H1 (cell line): ENCODE results near the gene MAML3. TPM values are rescaled to one million over a fixed set of nuclear protein-coding genes. Genes with fewer than 3 reads are reported as not detected.

ENCODE experiments used
- CTCF ChIA-PET: fragments of 300-600 bp; sonication (Branson Sonifier 250); formaldehyde crosslinking; loops from one replicate; lab custom pipeline; 2021; ENCODE audit not compliant: partially characterized antibody; lab: Charles Lee
- POLR2A ChIA-PET: fragments of 300-600 bp; sonication (Branson Sonifier 250); formaldehyde crosslinking; loops from one replicate; lab custom pipeline; 2021; ENCODE audit warnings: inconsistent platforms; ENCODE audit not compliant: partially characterized antibody; lab: Charles Lee
- DNase-seq, 2 experiments: peaks; one replicate each; pipeline versions ENCODE4 v3.0.0 to v3.0.0-alpha.2; 2010 to 2022; ENCODE audit warnings: low spot score in 2 of 2, low read depth in 1 of 2, mixed read lengths in 1 of 2
- FAIRE-seq: peaks from 2 replicates; lab custom pipeline; 2011; peaks lifted over from hg19 to GRCh38; lab: Jason Lieb, UNC
- H2AFZ ChIP-seq: 2 replicates; pipeline ENCODE4 v1.8.1; 2012; ENCODE audit warnings: low read length, inconsistent platforms
- H2AK5ac ChIP-seq: 2 replicates; pipeline ENCODE4 v1.6.1; 2013; ENCODE audit warnings: low read depth, low read length
- H2BK120ac ChIP-seq: replicated peaks from 2 replicates; pipeline ENCODE3; 2013; ENCODE audit warnings: low read depth, low read length, inconsistent platforms
- H2BK12ac ChIP-seq: 2 replicates; pipeline ENCODE4 v1.6.1; 2013; ENCODE audit warnings: low read depth, low read length
- H2BK15ac ChIP-seq: 2 replicates; pipeline ENCODE4 v1.6.1; 2013; ENCODE audit warnings: low read length
- H2BK20ac ChIP-seq: 2 replicates; pipeline ENCODE4 v1.6.1; 2013; ENCODE audit warnings: low read length
- H2BK5ac ChIP-seq: 2 replicates; pipeline ENCODE4 v1.6.1; 2013; ENCODE audit warnings: low read depth, low read length
- H3K14ac ChIP-seq: 2 replicates; pipeline ENCODE4 v1.6.1; 2013; ENCODE audit warnings: inconsistent platforms; ENCODE audit not compliant: insufficient read length
- H3K18ac ChIP-seq: 2 replicates; pipeline ENCODE4 v1.6.1; 2013; ENCODE audit warnings: low read length; ENCODE audit errors: extremely low read depth
- H3K23ac ChIP-seq: 2 replicates; pipeline ENCODE4 v1.6.1; 2013; ENCODE audit warnings: inconsistent platforms; ENCODE audit not compliant: insufficient read length
- H3K23me2 ChIP-seq: 2 replicates; pipeline ENCODE4 v1.6.1; 2013; ENCODE audit warnings: low read depth, low read length
- H3K27ac ChIP-seq: 2 replicates; pipeline ENCODE4 v1.6.1; 2011; ENCODE audit warnings: low read depth, low read length, inconsistent platforms
- H3K27me3 ChIP-seq, 4 experiments: replicated peaks in 1 of 4; 1 replicate in 1 of 4; 2 replicates in 3 of 4; pipeline versions ENCODE4 v1.6.1 to v1.8.1; 2011 to 2013; ENCODE audit warnings: low read length in 3 of 4, mild to moderate bottlenecking in 3 of 4, inconsistent platforms in 2 of 4, mixed read lengths in 2 of 4, moderate library complexity in 1 of 4; ENCODE audit not compliant: control insufficient read depth in 3 of 4, insufficient read depth in 3 of 4; ENCODE audit errors: extremely low read depth in 1 of 4
- H3K36me3 ChIP-seq, 4 experiments: 2 replicates each; pipeline versions ENCODE4 v1.6.1 to v1.8.1; 2011 to 2013; ENCODE audit warnings: mild to moderate bottlenecking in 4 of 4, low read length in 3 of 4, moderate library complexity in 2 of 4, control low read depth in 1 of 4, inconsistent platforms in 1 of 4; ENCODE audit not compliant: insufficient read depth in 4 of 4, control insufficient read depth in 2 of 4
- H3K4ac ChIP-seq: replicated peaks from 2 replicates; pipeline ENCODE3; 2013; ENCODE audit warnings: low read length, low read depth, mixed read lengths, inconsistent platforms; ENCODE audit not compliant: insufficient read length
- H3K4me1 ChIP-seq, 4 experiments: replicated peaks in 1 of 4; 1 replicate in 1 of 4; 2 replicates in 3 of 4; pipeline versions ENCODE4 v1.6.1 to v1.8.1; 2011 to 2013; ENCODE audit warnings: low read length in 3 of 4, inconsistent platforms in 2 of 4, mixed read lengths in 1 of 4; ENCODE audit not compliant: insufficient read depth in 4 of 4, control insufficient read depth in 3 of 4
- H3K4me2 ChIP-seq, 2 experiments: 2 replicates each; pipeline versions ENCODE4 v1.6.1 to v1.8.1; 2011 to 2013; ENCODE audit warnings: low read depth in 2 of 2, low read length in 2 of 2, control low read depth in 1 of 2, inconsistent platforms in 1 of 2, mild to moderate bottlenecking in 1 of 2; ENCODE audit not compliant: insufficient read depth in 1 of 2
- H3K4me3 ChIP-seq, 4 experiments: fragments of 200-600, 300-600 bp in 1 of 4; sonication (generic), shearing (Covaris generic), sonication (Bioruptor Twin) in 1 of 4; 2 replicates each; pipeline versions ENCODE4 v1.5.1 to v1.8.1; 2011 to 2016; ENCODE audit warnings: low read length in 4 of 4, low read depth in 3 of 4, control low read depth in 2 of 4, inconsistent platforms in 2 of 4, mild to moderate bottlenecking in 2 of 4, mixed read lengths in 1 of 4, moderate library complexity in 1 of 4; ENCODE audit not compliant: insufficient read depth in 2 of 4; ENCODE audit errors: extremely low read depth in 1 of 4
- H3K56ac ChIP-seq: replicated peaks from 2 replicates; pipeline ENCODE3; 2013; ENCODE audit warnings: low read depth, mild to moderate bottlenecking, mixed read lengths, low read length, inconsistent platforms; ENCODE audit not compliant: insufficient read length
- H3K79me1 ChIP-seq: 2 replicates; pipeline ENCODE4 v1.6.1; 2013; ENCODE audit warnings: low read depth, low read length, control low read depth
- H3K79me2 ChIP-seq, 2 experiments: 2 replicates each; pipeline versions ENCODE4 v1.6.1 to v1.8.1; 2012 to 2013; ENCODE audit warnings: low read length in 2 of 2, mild to moderate bottlenecking in 2 of 2, inconsistent platforms in 1 of 2; ENCODE audit not compliant: insufficient read depth in 2 of 2, control insufficient read depth in 1 of 2
- H3K9ac ChIP-seq, 4 experiments: replicated peaks in 1 of 4; 1 replicate in 1 of 4; 2 replicates in 3 of 4; pipeline versions ENCODE4 v1.6.1 to v1.8.1; 2011 to 2013; ENCODE audit warnings: low read depth in 3 of 4, low read length in 3 of 4, control low read depth in 2 of 4, mild to moderate bottlenecking in 2 of 4, moderate library complexity in 2 of 4, inconsistent platforms in 1 of 4; ENCODE audit errors: extremely low read depth in 1 of 4
- H3K9me3 ChIP-seq, 2 experiments: 2 replicates each; pipeline versions ENCODE4 v1.6.1 to v1.8.1; 2012 to 2013; ENCODE audit warnings: mild to moderate bottlenecking in 2 of 2, moderate library complexity in 2 of 2, control low read depth in 1 of 2, inconsistent platforms in 1 of 2, low read depth in 1 of 2, low read length in 1 of 2, mixed read lengths in 1 of 2; ENCODE audit not compliant: insufficient read depth in 2 of 2
- H4K20me1 ChIP-seq, 2 experiments: replicated peaks in 1 of 2; 2 replicates each; pipeline versions ENCODE3 to v1.8.1; 2011 to 2013; ENCODE audit warnings: inconsistent platforms in 2 of 2, low read length in 2 of 2, mild to moderate bottlenecking in 1 of 2; ENCODE audit not compliant: insufficient read depth in 2 of 2, control insufficient read depth in 1 of 2
- H4K5ac ChIP-seq: 2 replicates; pipeline ENCODE4 v1.6.1; 2013; ENCODE audit warnings: low read length, low read depth, mixed read lengths, inconsistent platforms; ENCODE audit not compliant: insufficient read length
- H4K8ac ChIP-seq: 2 replicates; pipeline ENCODE4 v1.8.0; 2013; ENCODE audit warnings: mild to moderate bottlenecking, moderate library complexity, low read length, inconsistent platforms; ENCODE audit not compliant: insufficient read depth; ENCODE audit errors: extremely low read depth
- H4K91ac ChIP-seq: replicated peaks from 2 replicates; pipeline ENCODE3; 2013; ENCODE audit warnings: low read length, mixed read lengths, inconsistent platforms; ENCODE audit not compliant: insufficient read length
- CHD1 ChIP-seq: IDR thresholded peaks from 2 replicates; pipeline ENCODE4 v1.6.1; 2012; ENCODE audit warnings: low read depth, low read length, improper control_type of control experiment
- CHD2 ChIP-seq: IDR thresholded peaks from 2 replicates; pipeline ENCODE4 v1.6.1; 2012; ENCODE audit warnings: low read length, improper control_type of control experiment
- POU5F1 ChIP-seq: IDR thresholded peaks from 2 replicates; pipeline ENCODE4 v1.6.1; 2011; ENCODE audit warnings: low read depth, mild to moderate bottlenecking, low read length, moderate library complexity
- RAD21 ChIP-seq, 2 experiments: IDR thresholded peaks in 1 of 2; conservative IDR thresholded peaks in 1 of 2; 2 replicates each; pipeline ENCODE4 v1.6.1; 2011; ENCODE audit warnings: low read depth in 2 of 2, low read length in 2 of 2, improper control_type of control experiment in 1 of 2, inconsistent platforms in 1 of 2, mild to moderate bottlenecking in 1 of 2, moderate library complexity in 1 of 2
- RBBP5 ChIP-seq: IDR thresholded peaks from 2 replicates; pipeline ENCODE4 v1.7.1; 2012; ENCODE audit warnings: low read depth, mild to moderate bottlenecking, inconsistent platforms, low read length, moderate library complexity, borderline replicate concordance
- RNF2 ChIP-seq: fragments of 200-900, 300-1000 bp; sonication (generic); IDR thresholded peaks from 2 replicates; pipeline ENCODE4 v1.7.1; 2016; ENCODE audit warnings: borderline replicate concordance, low read depth, mild to moderate bottlenecking, antibody characterized with exemption, low read length; ENCODE audit not compliant: poor library complexity, severe bottlenecking; ENCODE audit errors: missing control alignments
- RXRA ChIP-seq: IDR thresholded peaks from 2 replicates; pipeline ENCODE4 v1.6.1; 2011; ENCODE audit warnings: low read depth, mild to moderate bottlenecking, low read length, moderate library complexity; ENCODE audit not compliant: insufficient read depth
- SUZ12 ChIP-seq: fragments of 200-600 bp; sonication (generic); IDR thresholded peaks from 2 replicates; pipeline ENCODE4 v1.6.1; 2012; ENCODE audit warnings: mild to moderate bottlenecking, inconsistent platforms, low read length, moderate library complexity, mixed read lengths
- TAF1 ChIP-seq: IDR thresholded peaks from 2 replicates; pipeline ENCODE4 v1.6.1; 2011; ENCODE audit warnings: mild to moderate bottlenecking, low read depth, low read length
- TAF7 ChIP-seq: optimal IDR thresholded peaks from 2 replicates; pipeline ENCODE3; 2011; ENCODE audit warnings: low read depth, mild to moderate bottlenecking, inconsistent platforms, low read length, moderate library complexity, borderline replicate concordance
- YY1 ChIP-seq: IDR thresholded peaks from 2 replicates; pipeline ENCODE4 v1.6.1; 2011; ENCODE audit warnings: low read depth, mild to moderate bottlenecking, low read length
- WGBS, 2 experiments: shearing (Covaris generic) in 1 of 2; methylation state at CpG; one replicate each; pipeline versions ENCODE4 v1.1.6 to v1.1.7; 2013 to 2015; ENCODE audit warnings: low lambda C conversion rate in 2 of 2, mixed read lengths in 2 of 2, inconsistent platforms in 1 of 2, low coverage in 1 of 2, missing lambda C conversion rate in 1 of 2; ENCODE audit not compliant: insufficient replicate concordance in 2 of 2, insufficient coverage in 1 of 2, insufficient read length in 1 of 2; ENCODE audit errors: extremely low coverage in 1 of 2, missing lambda C conversion rate in 1 of 2; 5-methylcytosine and 5-hydroxymethylcytosine counted together
- polyA plus RNA-seq, 7 experiments: library from polyadenylated mRNA; depleted of rRNA in 3 of 7; stranded (reverse) in 5 of 7; unstranded in 2 of 7; fragments of >200 nt in 5 of 7; fragments of 200-250 nt in 2 of 7; gene quantifications; 1 replicate in 5 of 7; 2 replicates in 1 of 7; 4 replicates in 1 of 7; pipeline versions ENCODE4 v1.2.1 to v1.2.3, GENCODE V29; 2011 to 2013; ENCODE audit warnings: missing spikeins in 2 of 7, mixed read lengths in 2 of 7
- total RNA-seq: library from RNA; stranded (reverse); fragmentation: NEBNext Ultra II Directional; extraction: Animal tissue kit (Norgen Biotek cat#: 25700); gene quantifications from 2 replicates; pipeline ENCODE4 v1.2.1, GENCODE V29; 2021
- TF ChIP-seq, protein P1 (sequence below): IDR thresholded peaks from 2 replicates; pipeline ENCODE4 v1.6.1; 2011; ENCODE audit warnings: low read length, improper control_type of control experiment

MAML3 gene
- total and polyA plus RNA-seq, 2 of the 8 experiments (the other 6 are each of a cell fraction or from before 2014, with no cell fraction given), result 2.1 to 5.7 TPM

- Histone ChIP-seq H3K36me3 (no peaks in the 10 kb centered on the region), H2AFZ (no peak overlapping the region), H4K5ac (no peak overlapping the region), H3K79me2 (no peaks in the 10 kb centered on the region), H3K23ac (no peak overlapping the region), H3K27me3 (no peaks in the 10 kb centered on the region; a peak in 1 of 7 replicates), H3K23me2 (no peaks in the 10 kb centered on the region), H4K91ac (no peak overlapping the region), H2AK5ac (no peak overlapping the region), H3K9me3 (no peaks in the 10 kb centered on the region), H2BK120ac (no peak overlapping the region), H3K9ac (no peak overlapping the region), H2BK15ac (no peak overlapping the region), H3K4me1 (no peaks in the 10 kb centered on the region), H3K4ac (no peak overlapping the region), H2BK12ac (no peak overlapping the region), H3K4me3 (no peak overlapping the region), H4K20me1 (no peaks in the 10 kb centered on the region), H3K27ac (no peak overlapping the region), H2BK5ac (no peak overlapping the region), H4K8ac (no peak overlapping the region), H2BK20ac (no peak overlapping the region), H3K4me2 (no peak overlapping the region), H3K56ac (no peak overlapping the region), H3K18ac (no peak overlapping the region), H3K79me1 (no peaks in the 10 kb centered on the region), H3K14ac (no peak overlapping the region)
- ChIA-PET POLR2A (interaction anchor here (1.2 kb wide), 1 partner anchor 485 kb away, joined by 4 read pairs; no protein-coding TSS in a partner anchor), CTCF (interaction anchor here (0.7 to 1.9 kb wide), 11 partner anchors 8 to 559 kb away, joined by 3 to 6 read pairs (median 3); no protein-coding TSS in a partner anchor)
- 93% methylated on average over 1 of the region's 1 CpG; no CpG with 5 or more reads in 1 of the 2 experiments for WGBS, 2 experiments
- no peak for DNase-seq
- FAIRE-seq, result no peak
- TF ChIP-seq POU5F1, result no peak
- TF ChIP-seq RXRA, result no peak
- no peak for TF ChIP-seq TAF1
- TF ChIP-seq CHD1, result no peak
- TF ChIP-seq RAD21 (IDR thresholded peaks at IDR 0.05 in 1 of 2, conservative IDR thresholded peaks at IDR 0.05 in 1 of 2; ENCODE audit: low read depth in 2 of 2, low read length in 2 of 2), result no peak
- TF ChIP-seq SUZ12, result no peak
- TF ChIP-seq YY1, result no peak
- TF ChIP-seq, protein P1, sequence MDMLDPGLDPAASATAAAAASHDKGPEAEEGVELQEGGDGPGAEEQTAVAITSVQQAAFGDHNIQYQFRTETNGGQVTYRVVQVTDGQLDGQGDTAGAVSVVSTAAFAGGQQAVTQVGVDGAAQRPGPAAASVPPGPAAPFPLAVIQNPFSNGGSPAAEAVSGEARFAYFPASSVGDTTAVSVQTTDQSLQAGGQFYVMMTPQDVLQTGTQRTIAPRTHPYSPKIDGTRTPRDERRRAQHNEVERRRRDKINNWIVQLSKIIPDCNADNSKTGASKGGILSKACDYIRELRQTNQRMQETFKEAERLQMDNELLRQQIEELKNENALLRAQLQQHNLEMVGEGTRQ, result no peak
- no peak for TF ChIP-seq CHD2
- TF ChIP-seq RNF2, result no peak
- TF ChIP-seq TAF7, result no peak
- no peak for TF ChIP-seq RBBP5
Measured at GRCh38 chr4:139768366-139768765, 385.6 kb downstream of the MAML3 start.
